MM.1S (cell line): ENCODE measurements around the gene ERICH3.
"Not testable (repeated sequence)": the region's sequence is repeated elsewhere in the genome, so short reads cannot be mapped to it uniquely, and the experiment has no call there.

Source experiments
- DNase-seq: peaks from one replicate; pipeline ENCODE4 v3.0.0-alpha.2; 2015
- H2AFZ ChIP-seq: fragments of 300-600 bp; sonication (generic); 2 replicates; pipeline ENCODE4 v1.6.0; 2016; ENCODE audit warnings: antibody characterized with exemption, low read length
- H3F3A ChIP-seq: fragments of 300-600 bp; sonication (generic); 2 replicates; pipeline ENCODE4 v1.6.1; 2016; ENCODE audit warnings: mild to moderate bottlenecking, antibody characterized with exemption, low read length, moderate library complexity, mixed read lengths; ENCODE audit not compliant: insufficient read depth
- H3K27ac ChIP-seq: fragments of 300-600 bp; sonication (generic); 2 replicates; pipeline ENCODE4 v1.5.1; 2016; ENCODE audit warnings: mild to moderate bottlenecking, low read length
- H3K27me3 ChIP-seq: fragments of 300-600 bp; sonication (generic); replicated peaks from 2 replicates; pipeline ENCODE4 v1.6.0; 2016; ENCODE audit warnings: low read length; ENCODE audit not compliant: insufficient read depth
- H3K36me3 ChIP-seq: fragments of 300-600 bp; sonication (generic); replicated peaks from 2 replicates; pipeline ENCODE4 v1.6.1; 2016; ENCODE audit warnings: mild to moderate bottlenecking, low read length, mixed read lengths; ENCODE audit not compliant: insufficient read depth
- H3K4me1 ChIP-seq: fragments of 300-600 bp; sonication (generic); 2 replicates; pipeline ENCODE4 v1.6.1; 2016; ENCODE audit warnings: low read length, mixed read lengths
- H3K4me2 ChIP-seq: fragments of 300-600 bp; sonication (generic); 2 replicates; pipeline ENCODE4 v1.6.0; 2016; ENCODE audit warnings: low read depth, low read length
- H3K4me3 ChIP-seq: fragments of 300-600 bp; sonication (generic); 2 replicates; pipeline ENCODE4 v1.5.1; 2016; ENCODE audit warnings: low read length, mixed read lengths
- H3K79me2 ChIP-seq: fragments of 300-600 bp; sonication (generic); 2 replicates; pipeline ENCODE4 v1.6.1; 2016; ENCODE audit warnings: mixed run types, low read length, mixed read lengths
- H3K9ac ChIP-seq: fragments of 300-600 bp; sonication (generic); 2 replicates; pipeline ENCODE4 v1.6.1; 2016; ENCODE audit warnings: low read length, mixed read lengths
- H3K9me2 ChIP-seq: fragments of 300-600 bp; sonication (generic); replicated peaks from 2 replicates; pipeline ENCODE4 v1.6.1; 2016; ENCODE audit warnings: mild to moderate bottlenecking, low read length, mixed read lengths; ENCODE audit not compliant: insufficient read depth
- H3K9me3 ChIP-seq: fragments of 300-600 bp; sonication (generic); replicated peaks from 2 replicates; pipeline ENCODE4 v1.6.1; 2016; ENCODE audit warnings: mild to moderate bottlenecking, low read length, mixed read lengths; ENCODE audit not compliant: insufficient read depth
- H4K20me1 ChIP-seq: fragments of 300-600 bp; sonication (generic); 2 replicates; pipeline ENCODE4 v1.6.1; 2016; ENCODE audit warnings: mild to moderate bottlenecking, low read length, moderate library complexity, mixed read lengths; ENCODE audit not compliant: insufficient read depth
- CTCF ChIP-seq: fragments of 300-600 bp; sonication (generic); IDR thresholded peaks from 2 replicates; pipeline ENCODE4 v1.5.1; 2016; ENCODE audit warnings: antibody characterized with exemption, low read length, mixed read lengths
- EZH2 ChIP-seq: fragments of 300-600 bp; sonication (generic); optimal IDR thresholded peaks from 2 replicates; pipeline ENCODE3; 2017; ENCODE audit warnings: low read depth, mild to moderate bottlenecking, antibody characterized with exemption, low read length, mixed read lengths
- EZH2phosphoT487 ChIP-seq: fragments of 300-600 bp; sonication (generic); IDR thresholded peaks from 2 replicates; pipeline ENCODE4 v1.6.1; 2018; ENCODE audit warnings: antibody characterized with exemption, low read length

The ERICH3 gene

DNA sequence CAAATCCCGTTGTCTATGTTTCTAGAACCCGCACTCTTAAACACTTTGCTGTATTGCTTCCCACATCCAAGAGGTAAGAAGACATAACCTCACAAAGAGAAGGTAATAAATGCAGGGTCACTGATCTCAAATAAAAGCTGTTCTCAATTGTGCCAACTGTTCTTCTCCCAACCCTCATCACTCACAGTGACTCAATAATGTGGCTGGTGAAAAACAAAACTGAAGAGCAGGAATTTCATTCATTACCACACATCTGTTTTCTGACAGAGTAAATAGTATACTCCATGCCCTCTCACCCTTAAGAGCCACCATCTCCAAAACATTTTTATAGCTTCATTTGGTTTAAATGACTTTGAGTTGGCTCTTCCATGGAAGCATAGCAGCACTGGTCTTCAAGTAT, 6.2 kb upstream of the ERICH3 start:
- Histone ChIP-seq H3K9ac (no peak overlapping the region), H3K9me2 (no peaks in the 10 kb centered on the region), H3K36me3 (no peaks in the 10 kb centered on the region), H4K20me1 (no peaks in the 10 kb centered on the region), H3K4me3 (no peak overlapping the region), H2AFZ (no peak overlapping the region), H3K4me2 (no peak overlapping the region), H3K27ac (no peak overlapping the region), H3K27me3 (no peaks in the 10 kb centered on the region), H3K9me3 (no peaks in the 10 kb centered on the region), H3K4me1 (no peaks in the 10 kb centered on the region), H3K79me2 (no peaks in the 10 kb centered on the region), H3F3A (no peaks in the 10 kb centered on the region)
- DNase-seq = no peak
- no peak for TF ChIP-seq EZH2
- no peak for TF ChIP-seq EZH2phosphoT487
- no peak for TF ChIP-seq CTCF

DNA sequence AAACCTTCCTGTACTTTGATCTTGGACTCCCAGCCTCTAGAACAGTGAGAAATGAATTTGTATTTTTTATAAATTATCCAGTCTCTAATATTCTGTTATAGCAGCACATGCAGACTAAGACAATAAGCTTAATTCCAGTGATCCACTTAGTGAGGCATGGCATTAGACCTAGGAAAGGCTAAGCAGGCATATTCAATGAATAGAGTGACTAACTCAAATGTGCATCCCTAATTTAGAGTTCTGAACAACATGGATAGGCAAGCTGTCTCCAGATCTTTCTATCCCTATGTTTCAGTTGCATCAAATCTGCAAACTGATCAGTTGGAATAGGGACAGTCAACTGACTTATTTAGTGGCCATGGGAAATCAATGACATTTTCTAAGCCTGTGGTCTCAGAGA, 4.3 kb upstream of the ERICH3 start:
- no peaks in the 10 kb centered on the region for H3K79me2 ChIP-seq
- no peaks in the 10 kb centered on the region for H3F3A ChIP-seq
- no peak overlapping the region for H3K4me2 ChIP-seq
- TF ChIP-seq CTCF (no peak), EZH2 (no peak), EZH2phosphoT487 (no peak)
- H4K20me1 ChIP-seq = no peaks in the 10 kb centered on the region
- DNase-seq = no peak
- H3K36me3 ChIP-seq = no peaks in the 10 kb centered on the region
- H3K9ac ChIP-seq = no peak overlapping the region
- H3K9me2 ChIP-seq = no peaks in the 10 kb centered on the region
- no peak overlapping the region for H3K4me3 ChIP-seq
- H3K27me3 ChIP-seq = no peaks in the 10 kb centered on the region
- no peaks in the 10 kb centered on the region for H3K9me3 ChIP-seq
- H2AFZ ChIP-seq = no peak overlapping the region
- H3K27ac ChIP-seq = no peak overlapping the region
- H3K4me1 ChIP-seq = no peaks in the 10 kb centered on the region

- H3K4me3 ChIP-seq = no peak overlapping the region
Measured at GRCh38 chr1:74674278-74675048, 871 bp upstream of the ERICH3 start.

GRCh38 chr1:74670866-74671265, 2.7 kb downstream of the ERICH3 start:
- not testable (repeated sequence) for H3K36me3 ChIP-seq

More at GRCh38 chr1:74674278-74675048, 871 bp upstream of the ERICH3 start:
- Histone ChIP-seq H4K20me1 (no peaks in the 10 kb centered on the region), H2AFZ (no peak overlapping the region), H3K79me2 (no peaks in the 10 kb centered on the region), H3K36me3 (no peaks in the 10 kb centered on the region), H3K9ac (no peak overlapping the region), H3F3A (no peaks in the 10 kb centered on the region), H3K4me1 (no peaks in the 10 kb centered on the region), H3K4me2 (no peak overlapping the region), H3K9me3 (no peaks in the 10 kb centered on the region), H3K9me2 (no peaks in the 10 kb centered on the region), H3K27me3 (no peaks in the 10 kb centered on the region), H3K27ac (no peak overlapping the region)
- TF ChIP-seq CTCF (no peak), EZH2phosphoT487 (no peak), EZH2 (no peak)
- DNase-seq = no peak

More at GRCh38 chr1:74670866-74671265, 2.7 kb downstream of the ERICH3 start:
- not testable (repeated sequence) for H3K4me3 ChIP-seq, H3K4me2 ChIP-seq, H3K79me2 ChIP-seq, H2AFZ ChIP-seq, H3K27me3 ChIP-seq, H3F3A ChIP-seq, H3K9me2 ChIP-seq, DNase-seq, H3K4me1 ChIP-seq, H3K27ac ChIP-seq, H3K9me3 ChIP-seq, H3K9ac ChIP-seq, H4K20me1 ChIP-seq
